ENCODE data around the gene ELFN2.
A peak's percentile ranks its signal among the peaks of the same experiment; 100 is the strongest.

ELFN2 gene

DNA sequence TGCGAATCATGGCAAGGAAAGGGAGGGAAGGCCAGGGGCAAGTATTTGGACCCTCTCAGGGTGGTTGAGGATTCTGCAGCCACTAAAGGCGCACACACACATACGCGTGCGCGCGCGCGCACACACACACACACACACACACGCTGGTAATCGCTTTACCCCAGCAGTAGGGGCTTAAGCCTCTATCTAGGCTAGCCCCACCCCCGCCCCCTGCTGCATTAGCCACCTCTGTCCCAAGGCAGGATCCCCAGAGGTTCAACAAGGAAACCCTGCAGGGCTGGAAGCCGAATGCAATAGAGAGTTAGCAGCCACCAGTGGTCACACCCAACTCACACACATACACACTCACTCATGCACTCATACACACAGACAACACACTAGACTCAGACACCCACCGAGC lies 28.6 kb upstream of the ELFN2 start:
- DNase-seq (ENCODE audit: low read depth), result peak; percentile 14

DNA sequence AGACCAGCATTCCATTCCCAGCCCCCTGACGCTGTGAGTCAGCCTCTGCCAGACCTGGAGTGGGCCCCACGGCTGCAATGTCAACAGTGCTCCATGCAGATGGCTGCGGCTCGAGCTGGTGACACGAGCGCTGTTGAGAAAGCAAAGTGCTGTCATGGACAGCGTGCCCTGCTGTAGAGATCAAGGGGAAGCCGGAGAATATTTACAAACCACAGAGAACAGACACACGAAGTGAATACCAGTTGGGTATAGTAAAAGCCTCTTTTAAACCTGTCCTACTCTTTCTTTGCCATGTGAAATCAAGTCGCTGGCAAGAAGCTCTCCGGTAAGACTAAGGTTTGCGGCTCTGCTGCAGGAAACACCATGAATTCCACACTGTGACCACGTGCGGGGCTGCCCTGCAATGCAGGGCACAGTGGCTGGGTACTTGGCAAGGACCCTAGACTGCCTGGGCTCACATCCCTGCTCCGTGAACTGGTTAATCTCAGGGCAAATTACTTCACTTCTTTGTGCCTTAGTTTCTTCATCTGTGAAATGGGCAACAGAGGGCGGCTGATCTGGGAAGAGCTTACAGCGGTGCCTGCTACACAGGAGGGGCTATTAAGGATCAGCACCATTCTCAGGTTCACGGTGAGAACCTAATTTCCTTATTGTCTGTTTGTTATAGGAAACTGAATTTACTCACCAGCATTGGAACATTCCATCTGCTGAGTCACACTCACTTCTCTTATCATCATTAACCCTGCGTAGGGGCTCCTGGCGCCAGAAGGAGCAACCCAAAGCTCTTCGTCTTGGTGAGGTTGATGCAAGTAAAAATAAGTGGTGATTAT lies 27.8 kb upstream of the ELFN2 start:
- DNase-seq (ENCODE audit: low read depth), result peak; percentile 93

DNA sequence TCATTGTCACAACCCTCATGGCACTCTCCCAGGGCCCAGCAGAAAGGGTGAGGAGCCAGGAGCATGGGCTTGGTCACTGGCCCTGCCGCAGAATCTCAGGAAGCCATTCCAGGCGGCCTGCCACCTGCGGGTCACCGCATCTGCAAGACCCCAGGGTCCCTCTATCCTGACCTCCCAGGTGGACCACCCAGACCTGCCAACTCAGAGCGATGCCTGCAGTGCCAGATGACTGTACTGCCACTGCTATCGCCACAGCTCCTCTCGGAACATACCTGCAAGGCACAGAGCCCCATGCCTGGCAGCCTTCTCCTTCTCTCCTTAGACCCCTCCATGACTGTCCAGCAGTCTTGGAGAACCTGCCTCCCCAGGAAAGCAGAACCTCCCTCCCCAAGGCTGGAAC lies 26.4 kb upstream of the ELFN2 start:
- no peak for DNase-seq (ENCODE audit: low read depth)

DNA sequence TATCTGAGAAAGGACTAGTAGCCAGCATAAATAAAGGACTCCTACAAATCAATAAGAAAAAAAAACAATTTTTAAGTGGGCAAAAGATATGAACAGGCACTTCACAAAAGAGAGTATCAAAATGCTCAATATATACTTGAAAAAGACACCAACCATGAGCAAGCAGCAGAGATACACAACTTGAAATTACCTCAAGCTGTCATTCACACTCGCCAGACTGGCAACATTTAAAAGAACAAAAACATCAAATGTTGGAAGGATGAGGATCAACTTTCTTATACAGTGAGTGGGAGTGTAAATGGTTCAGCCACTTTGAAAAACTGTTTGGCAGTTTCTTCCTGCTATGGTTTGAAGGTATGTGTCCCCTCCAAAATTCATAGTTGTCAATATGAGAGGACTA lies 23.9 kb upstream of the ELFN2 start:
- no peak for DNase-seq (ENCODE audit: low read depth)

DNA sequence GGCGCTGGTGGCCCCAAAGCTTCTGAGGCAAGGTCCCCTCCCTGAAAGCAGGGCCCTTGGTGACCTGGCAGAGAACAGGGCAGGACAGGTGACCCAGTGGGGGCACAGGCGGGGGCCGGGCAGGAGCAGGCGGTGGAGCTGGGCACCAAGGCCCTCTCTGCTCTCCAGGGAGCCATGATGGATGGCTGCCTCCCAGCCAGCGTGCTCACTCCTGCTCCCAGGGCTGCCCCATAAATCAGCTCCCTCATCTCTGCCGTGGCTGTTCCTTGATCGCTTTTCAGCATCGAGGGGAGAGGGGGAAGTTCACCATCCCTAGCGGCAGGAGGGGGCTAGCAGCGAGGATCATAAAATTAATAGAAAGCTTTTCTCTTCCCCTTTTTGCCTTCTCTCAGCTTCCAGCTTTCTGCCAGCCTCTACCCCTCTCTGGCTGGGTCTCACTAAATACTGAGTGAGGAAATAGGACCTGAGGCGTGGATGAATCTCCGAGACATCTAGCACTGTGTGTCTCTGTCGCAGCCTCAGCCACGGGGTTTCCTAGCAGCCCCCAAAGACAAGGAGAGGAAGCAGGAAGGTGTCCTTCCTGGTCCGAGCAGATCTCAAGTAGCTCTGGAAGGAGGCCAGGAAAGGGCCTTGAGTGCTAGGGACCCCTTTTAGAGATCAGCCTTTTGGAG lies 22.2 kb upstream of the ELFN2 start:
- no peak for DNase-seq (ENCODE audit: low read depth)

DNA sequence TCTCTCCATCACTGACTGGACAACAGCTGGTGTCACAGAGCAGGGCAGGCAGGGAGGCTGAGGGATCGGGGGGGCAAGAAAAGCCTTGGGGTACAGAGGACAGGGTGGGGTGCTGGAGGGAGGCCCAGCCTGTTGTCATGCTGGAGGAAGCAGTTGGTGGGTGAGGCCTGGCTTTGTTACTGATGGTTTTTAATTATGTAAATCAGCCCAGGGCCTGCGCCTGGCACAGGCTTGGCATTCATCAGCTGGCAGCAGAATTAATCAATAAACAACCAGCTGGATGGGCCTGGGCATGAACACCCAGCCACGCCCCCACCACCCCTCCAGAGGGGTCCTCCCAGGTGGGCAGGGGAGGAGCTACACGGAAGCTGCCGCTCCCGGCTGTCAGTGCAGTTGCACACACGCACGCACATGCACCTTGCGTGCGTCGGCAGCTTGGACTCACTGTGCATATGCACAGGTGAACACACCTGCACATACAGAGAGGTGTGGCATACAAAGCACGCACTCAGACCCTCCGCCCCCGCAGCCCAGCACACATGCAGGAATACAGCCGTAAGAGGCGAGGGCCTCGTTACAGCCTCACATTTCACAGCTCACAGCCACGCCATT lies 21.3 kb upstream of the ELFN2 start:
- no peak for DNase-seq (ENCODE audit: low read depth)

DNA sequence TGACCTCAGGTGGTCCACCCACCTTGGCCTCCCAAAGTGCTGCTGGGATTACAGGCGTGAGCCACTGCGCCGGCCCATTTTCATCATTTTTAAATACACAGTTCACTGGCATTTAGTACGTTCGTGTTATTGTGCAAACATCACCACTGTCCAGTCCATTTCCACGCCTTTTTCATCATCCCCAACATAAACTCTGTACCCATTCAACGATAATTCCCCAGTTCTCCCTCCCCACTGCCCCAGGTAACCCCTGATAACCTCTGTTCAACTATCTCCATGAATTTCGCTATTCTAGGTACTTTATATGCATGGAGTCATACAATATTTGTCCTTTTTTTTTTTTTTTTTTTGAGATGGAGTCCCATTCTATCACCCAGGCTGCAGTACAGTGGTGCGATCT lies 18.2 kb upstream of the ELFN2 start:
- no peak for DNase-seq (ENCODE audit: low read depth)

DNA sequence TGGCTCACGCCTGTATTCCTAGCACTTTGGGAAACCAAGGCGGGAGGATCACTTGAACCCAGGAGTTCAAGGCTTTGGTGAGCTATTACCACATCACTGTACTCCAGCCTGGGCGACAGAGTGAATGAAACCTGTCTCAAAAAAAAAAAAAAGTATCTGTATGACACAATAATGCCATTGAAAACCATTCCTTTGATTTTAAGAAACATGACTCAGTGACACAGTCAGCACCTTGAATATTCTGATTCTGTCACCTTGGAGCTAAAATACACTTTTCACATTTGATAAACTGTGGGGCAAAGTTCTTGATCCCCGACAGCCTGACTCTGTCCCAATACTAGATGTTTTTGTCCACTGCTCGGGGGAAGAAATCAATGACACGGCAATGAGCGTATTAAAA lies 16.7 kb upstream of the ELFN2 start:
- DNase-seq (ENCODE audit: low read depth), result no peak

DNA sequence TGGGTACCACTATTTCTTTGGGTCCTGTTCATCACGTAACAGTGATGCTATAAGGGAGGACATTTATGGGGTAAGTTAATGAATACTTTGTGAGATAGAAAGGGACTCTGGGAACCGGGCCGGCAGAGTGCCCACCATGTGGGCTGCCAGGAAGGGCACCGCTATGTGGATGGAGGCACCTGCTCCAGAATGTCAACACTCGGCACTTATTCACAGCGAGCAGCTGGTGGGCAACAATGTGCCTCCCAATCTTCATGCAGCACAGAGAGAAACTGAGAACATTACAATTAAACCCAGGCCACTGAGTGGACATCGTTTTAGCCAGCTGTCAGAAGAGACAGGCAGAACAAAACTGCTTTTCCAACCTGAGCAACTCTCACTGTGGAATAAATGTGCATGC lies 15.8 kb upstream of the ELFN2 start:
- DNase-seq (ENCODE audit: low read depth), result no peak

DNA sequence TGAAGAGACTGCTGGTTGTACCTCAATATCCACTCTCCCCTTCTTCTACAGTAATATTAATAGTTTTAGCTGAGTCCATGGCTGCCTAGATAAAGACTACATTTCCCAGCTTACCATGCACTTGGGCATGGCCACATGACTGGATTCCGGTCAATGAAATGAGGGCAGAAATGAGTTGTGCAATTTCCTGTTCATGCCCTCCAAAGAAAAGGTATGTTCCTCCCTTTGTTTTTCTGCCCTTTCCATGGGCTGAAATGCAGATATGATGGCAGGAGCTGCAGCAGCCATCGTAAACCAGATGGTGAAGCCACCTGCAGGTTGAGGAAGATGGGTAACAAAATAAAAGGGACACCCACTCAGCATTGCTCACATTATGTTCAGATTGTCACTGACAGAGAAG lies 15.3 kb upstream of the ELFN2 start:
- DNase-seq (ENCODE audit: low read depth), result peak; percentile 68

DNA sequence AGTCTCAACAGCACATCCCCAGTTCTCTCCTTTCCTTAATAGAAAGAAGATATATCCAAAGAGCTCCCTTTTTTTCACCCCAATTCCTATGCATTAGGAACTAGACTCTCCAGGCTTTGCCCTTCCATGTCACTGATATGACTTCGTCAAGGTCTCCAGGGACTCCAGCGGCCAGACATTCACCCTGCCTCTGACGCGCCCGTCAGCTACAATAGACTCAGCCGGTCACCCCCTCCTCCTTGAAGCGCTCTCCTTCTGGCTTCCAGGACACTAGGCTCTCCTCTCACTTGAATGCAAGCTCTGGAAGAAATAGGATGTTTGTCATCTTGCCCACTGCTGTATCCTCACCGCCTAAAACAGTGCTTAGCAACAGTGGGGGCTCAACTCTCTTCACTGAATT lies 14.9 kb upstream of the ELFN2 start:
- no peak for DNase-seq (ENCODE audit: low read depth)

DNA sequence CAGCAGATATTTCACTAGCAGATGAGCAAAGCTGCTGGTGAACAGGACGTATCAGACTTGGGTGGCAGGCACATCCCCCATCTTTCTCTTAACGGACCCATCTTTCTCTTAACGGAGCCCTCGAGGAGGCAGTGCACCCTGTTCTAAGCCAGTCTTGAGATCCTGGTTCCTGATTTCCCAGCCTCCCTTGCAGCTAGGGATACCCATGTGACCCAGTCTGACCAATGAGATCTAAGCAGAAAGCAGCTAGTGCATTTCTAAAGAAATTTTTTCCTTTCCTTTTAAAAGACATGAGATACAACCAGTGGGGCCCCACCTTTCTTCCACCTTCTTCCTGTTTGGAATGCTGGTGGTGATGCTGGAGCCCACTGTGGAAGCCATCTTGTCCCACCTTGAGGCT lies 13.6 kb upstream of the ELFN2 start:
- no peak for DNase-seq (ENCODE audit: low read depth)

DNA sequence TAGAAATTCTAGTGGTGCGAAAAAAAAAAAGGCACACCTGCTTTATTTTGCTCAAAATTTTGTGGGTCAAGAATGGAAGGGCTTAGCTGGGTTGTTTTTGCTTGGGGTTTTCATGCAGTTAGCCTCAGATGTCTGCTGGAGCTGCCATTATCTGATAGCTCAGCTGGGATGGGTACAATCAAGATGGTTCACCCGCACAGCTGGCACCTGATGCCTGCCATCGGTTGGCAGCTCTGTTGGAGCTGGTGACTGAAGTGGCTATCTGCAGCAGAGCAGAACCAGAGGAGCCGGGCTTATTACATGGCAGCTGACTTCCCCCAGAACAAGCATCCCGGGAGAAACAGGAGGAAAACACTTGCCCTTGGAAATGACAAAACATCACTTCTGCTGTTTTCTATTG lies 12.1 kb upstream of the ELFN2 start:
- no peak for DNase-seq (ENCODE audit: low read depth)

DNA sequence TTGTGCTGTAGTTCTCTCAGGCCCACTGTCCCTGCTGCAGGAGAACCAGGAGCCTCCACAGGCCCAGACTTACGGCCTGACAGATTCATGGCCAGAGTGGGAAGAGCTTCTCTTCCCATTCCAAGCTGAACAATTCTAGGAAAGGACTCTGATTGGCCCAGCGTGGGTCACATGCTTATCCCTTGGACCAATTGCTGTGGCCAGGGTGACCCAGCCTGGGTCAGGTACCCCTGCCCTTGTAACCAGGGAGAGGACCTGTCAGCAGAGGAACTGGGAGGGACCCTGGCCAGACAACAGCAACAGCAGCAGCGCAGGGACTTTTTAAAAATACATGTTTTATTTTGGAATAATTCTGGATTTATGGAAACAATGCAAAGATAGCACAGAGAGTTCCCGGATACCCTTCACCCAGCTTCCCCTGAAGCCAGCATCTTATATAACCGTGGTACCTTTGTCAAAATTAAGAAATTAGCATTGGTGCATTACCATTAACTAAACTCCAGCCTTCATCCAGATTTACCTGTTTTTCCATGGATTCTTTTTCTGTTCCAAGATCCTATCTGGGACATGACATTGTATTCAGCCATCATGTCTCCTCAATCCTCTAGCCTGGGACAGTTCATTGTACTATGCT lies 8.8 kb upstream of the ELFN2 start:
- DNase-seq (ENCODE audit: low read depth), result no peak

DNA sequence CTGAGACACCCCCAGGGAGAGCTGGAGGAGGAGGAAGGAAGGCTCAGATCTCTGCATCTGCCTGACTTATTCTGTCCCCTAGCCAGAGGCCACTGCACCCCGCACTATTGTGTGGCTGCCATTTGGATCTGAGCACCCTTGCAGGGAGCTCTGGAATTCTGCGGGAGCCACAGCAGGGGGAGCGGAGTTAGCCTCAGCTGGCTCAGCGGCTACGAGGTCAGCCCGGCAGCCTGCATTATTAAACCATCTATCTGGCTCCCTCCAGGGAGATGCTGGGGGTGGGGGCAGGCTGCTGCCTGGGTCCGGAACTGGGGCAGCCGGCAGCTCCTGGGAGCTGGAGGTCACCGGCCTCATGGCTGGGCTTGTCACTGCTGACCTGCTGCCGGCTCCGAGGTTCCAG lies 6.5 kb upstream of the ELFN2 start:
- DNase-seq (ENCODE audit: low read depth), result no peak

DNA sequence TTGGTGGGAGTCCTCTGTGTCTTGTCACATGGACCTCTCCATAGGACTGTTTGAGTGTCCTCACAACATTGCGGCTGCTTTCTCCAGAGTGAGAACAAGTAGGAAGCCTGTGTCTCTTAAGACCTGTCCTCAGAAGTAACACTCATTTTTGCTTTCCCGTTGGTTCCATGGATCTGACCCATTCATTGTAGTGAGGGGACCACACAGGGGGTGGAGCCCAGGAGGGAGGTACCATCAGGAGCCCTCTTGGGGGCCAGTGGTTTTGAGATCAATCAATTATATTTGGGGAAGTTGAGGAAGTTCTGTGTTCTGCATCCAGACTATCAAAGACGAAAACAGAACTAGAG lies 5.4 kb upstream of the ELFN2 start:
- no peak for DNase-seq (ENCODE audit: low read depth)

DNA sequence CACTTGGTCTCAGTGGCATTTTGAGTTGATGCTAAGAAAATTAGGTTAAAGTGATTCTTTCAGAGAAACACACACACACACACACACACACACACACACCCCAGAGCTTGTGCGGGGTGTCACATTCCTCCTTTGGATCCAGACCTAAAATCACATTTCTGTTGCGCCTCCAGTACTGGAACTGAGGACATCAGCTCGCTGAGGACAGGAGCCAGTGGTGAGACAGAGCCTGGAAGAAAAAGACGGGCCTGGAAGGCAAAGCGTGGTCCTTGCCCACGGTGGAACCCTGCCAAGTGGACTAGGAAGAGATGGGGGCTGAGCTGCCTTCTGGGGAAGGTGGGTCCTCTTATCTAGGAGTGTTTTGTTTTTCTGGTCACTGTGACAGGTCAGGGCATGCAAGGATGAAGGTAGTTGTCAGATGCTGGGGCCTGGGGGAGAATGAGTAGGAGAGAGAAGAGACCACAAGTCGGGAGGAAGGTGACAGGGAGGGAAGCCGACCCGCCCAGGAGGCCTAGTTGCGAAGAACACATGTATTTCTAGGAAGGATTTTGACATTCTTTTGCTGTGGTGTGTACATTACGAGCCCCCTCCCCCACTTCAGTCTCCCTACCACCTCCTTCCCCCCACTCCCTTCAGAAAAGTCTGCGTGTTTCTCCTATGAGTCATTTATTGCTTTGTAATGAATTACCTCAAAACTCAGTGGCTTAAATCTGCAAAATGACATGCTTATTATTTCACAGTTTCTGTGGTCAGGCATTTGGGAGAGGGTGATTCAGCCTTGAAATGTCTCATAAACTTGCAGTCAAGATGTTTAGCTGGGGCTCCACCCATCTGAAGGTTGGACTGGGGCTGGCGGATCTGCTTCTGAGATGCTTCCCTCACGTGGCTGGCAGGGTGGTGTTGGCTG lies 4.8 kb upstream of the ELFN2 start:
- peak; percentile 99 for DNase-seq (ENCODE audit: low read depth)

DNA sequence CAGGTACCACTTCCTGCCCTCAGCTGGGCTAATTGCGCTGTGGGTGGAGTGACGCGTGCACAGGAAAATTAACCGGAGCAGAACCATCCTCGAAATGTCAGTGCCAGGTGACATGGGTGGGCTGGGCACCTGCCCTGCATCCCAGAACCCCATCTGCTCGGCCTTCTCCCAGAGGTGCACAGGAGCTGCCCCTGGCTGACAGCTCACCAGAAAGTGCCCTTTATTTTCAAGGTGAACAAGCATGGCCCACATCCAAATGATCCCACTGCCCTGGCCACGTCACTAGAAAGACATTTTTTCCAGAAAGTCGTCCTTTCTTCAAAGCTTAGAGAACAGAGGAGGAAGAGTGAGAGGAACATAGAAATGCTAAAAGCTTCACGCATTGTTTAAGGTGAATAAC lies 4.1 kb upstream of the ELFN2 start:
- DNase-seq (ENCODE audit: low read depth), result peak; percentile 28

DNA sequence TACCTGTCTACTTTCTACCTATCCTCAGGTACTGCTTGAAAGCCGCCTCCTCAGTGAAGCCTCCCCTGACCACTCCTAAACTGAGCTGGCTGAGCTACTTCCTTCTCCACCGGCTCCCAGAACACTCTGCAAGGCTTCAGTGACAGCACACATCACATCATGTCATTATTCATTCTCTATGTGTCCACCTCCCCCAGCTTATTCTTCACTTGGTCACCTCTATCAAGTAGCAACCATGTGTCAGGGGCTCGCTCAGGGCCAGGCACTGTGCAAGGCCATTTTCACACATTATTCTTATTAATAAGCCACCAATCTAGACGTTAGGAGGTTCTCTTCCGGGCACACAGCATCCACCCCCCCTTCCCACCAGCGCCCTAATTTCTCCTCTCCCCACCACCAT lies 3.7 kb upstream of the ELFN2 start:
- DNase-seq (ENCODE audit: low read depth), result no peak

DNA sequence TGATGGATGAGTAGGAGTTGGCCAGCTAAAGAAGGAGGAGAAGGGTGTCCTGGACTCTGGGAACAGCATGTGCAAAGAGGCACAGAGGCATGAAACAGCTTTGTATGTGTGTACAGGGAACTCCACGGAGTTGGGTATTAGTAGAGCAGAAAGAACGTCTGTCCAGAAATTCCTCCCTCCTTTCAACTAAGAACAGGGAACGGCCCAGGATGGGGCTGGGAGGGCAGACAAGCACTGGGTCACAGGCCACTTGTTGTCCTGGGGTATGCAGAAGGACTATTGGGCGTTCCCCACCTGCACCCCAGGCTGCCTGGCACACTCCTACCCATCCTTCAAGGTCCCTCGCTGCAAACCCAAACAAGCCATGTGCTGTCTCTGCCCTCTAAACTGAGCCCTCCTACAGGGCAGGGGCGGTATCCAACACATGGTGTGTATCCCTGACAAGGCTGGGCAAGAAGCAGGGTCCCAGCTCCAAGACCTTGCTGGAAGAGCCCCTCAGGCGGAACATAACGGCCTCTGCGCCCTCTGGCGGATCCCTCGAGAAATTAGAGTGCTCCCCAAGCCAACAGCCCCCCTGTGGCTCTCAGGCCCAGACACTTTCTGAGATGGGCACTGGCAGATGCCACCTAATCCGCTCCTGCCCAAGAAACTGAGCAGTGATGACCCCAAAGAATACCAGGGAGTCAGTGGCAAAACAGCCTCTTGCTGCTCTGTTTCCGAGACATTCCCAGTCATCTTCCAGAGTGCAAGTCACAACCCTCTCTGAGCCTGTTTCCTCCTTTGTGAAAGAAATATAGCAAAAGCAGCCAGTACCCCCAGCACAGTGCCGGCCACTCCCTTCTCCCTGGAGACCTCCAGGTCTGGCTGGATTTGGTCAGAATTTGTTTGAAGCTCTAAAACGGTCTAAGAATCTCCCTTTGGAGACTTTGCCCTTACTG lies 1.6 kb upstream of the ELFN2 start:
- DNase-seq (ENCODE audit: low read depth), result peak; percentile 38
